Natural killer cell (primary cell): ENCODE measurements around the gene SRP14. TPM values are rescaled to one million over a fixed set of nuclear protein-coding genes. Genes with fewer than 3 reads are reported as not detected.

ENCODE experiments used
- ATAC-seq, 3 donors: fragments of 150-1000 bp in 2 of 3; fragments of 200-7000 bp in 1 of 3; cut with Tn5 transposase; 1 replicate in 1 of 3; 2 replicates in 2 of 3; pipeline ENCODE4 v1.10.0; 2021; ENCODE audit warnings: mild to moderate bottlenecking in 2 of 3, moderate library complexity in 2 of 3
- DNase-seq, 2 donors: peaks; one replicate each; pipeline versions ENCODE4 v3.0.0 to v3.0.0-alpha.2; 2013 to 2021; ENCODE audit warnings: mixed read lengths in 1 of 2
- H3K27ac ChIP-seq: one replicate; pipeline ENCODE4 v1.5.1; 2013; ENCODE audit warnings: mild to moderate bottlenecking, low read length
- H3K27me3 ChIP-seq: one replicate; pipeline ENCODE4 v1.6.1; 2013; ENCODE audit warnings: low read length; ENCODE audit not compliant: control insufficient read depth, insufficient read depth
- H3K36me3 ChIP-seq: one replicate; pipeline ENCODE4 v1.6.1; 2013; ENCODE audit warnings: low read length; ENCODE audit not compliant: control insufficient read depth, insufficient read depth
- H3K4me1 ChIP-seq: one replicate; pipeline ENCODE4 v1.6.1; 2013; ENCODE audit warnings: low read length; ENCODE audit not compliant: control insufficient read depth, insufficient read depth
- H3K4me3 ChIP-seq: one replicate; pipeline ENCODE4 v1.5.1; 2013; ENCODE audit warnings: low read length
- H3K9me3 ChIP-seq: one replicate; pipeline ENCODE4 v1.6.1; 2013; ENCODE audit warnings: low read length; ENCODE audit not compliant: control insufficient read depth, insufficient read depth
- H3K27ac Mint-ChIP-seq, 2 donors: one replicate each; pipeline ENCODE4 v1.8.0; 2022; ENCODE audit warnings: mild to moderate bottlenecking in 2 of 2, mixed read lengths in 2 of 2, moderate library complexity in 1 of 2
- H3K27me3 Mint-ChIP-seq, 2 donors: one replicate each; pipeline ENCODE4 v1.8.0; 2022; ENCODE audit warnings: low read depth in 2 of 2, mixed read lengths in 2 of 2
- H3K36me3 Mint-ChIP-seq: one replicate; pipeline ENCODE4 v1.8.0; 2022; ENCODE audit warnings: mixed read lengths
- H3K4me1 Mint-ChIP-seq, 2 donors: one replicate each; pipeline ENCODE4 v1.8.0; 2022; ENCODE audit warnings: mixed read lengths in 2 of 2
- H3K4me3 Mint-ChIP-seq: one replicate; pipeline ENCODE4 v1.8.0; 2022; ENCODE audit warnings: mild to moderate bottlenecking, moderate library complexity, mixed read lengths
- H3K9me3 Mint-ChIP-seq, 2 donors: one replicate each; pipeline ENCODE4 v1.8.0; 2022; ENCODE audit warnings: mixed read lengths in 2 of 2
- CTCF ChIP-seq: fragments of 200-600 bp; IDR thresholded peaks from one replicate; pipeline ENCODE4 v1.8.0; 2022; ENCODE audit warnings: antibody characterized with exemption
- WGBS: methylation state at CpG from one replicate; pipeline ENCODE4 v1.1.7; 2013; ENCODE audit warnings: missing lambda C conversion rate; ENCODE audit not compliant: insufficient coverage; 5-methylcytosine and 5-hydroxymethylcytosine counted together
- intact Hi-C: fragments of 100-400 bp; cut with micrococcal nuclease; formaldehyde crosslinking; loops from one replicate; pipeline ENCODE4 v1.14.2; 2022
- total RNA-seq, 4 donors: library from RNA; stranded (reverse); fragments of 120-200 nt in 1 of 4; gene quantifications; one replicate each; pipeline versions ENCODE4 v1.2.3 to v1.2.4, GENCODE V29; 2013 to 2022

The SRP14 gene
- total RNA-seq, 3 donors from 2014 or later (not counting 1 experiment from before 2014, with no cell fraction given): 126 to 143 (median 127) TPM

- peaks cover 42% of the 10 kb centered on the region for H3K4me1 ChIP-seq
- 72% methylated on average over 3 of the region's 3 CpGs for WGBS
- no peaks in the 10 kb centered on the region for H3K36me3 ChIP-seq
- no peaks in the 10 kb centered on the region for H3K27me3 Mint-ChIP-seq
- peaks cover 34 to 49% of the 10 kb centered on the region in 2 donors for H3K4me1 Mint-ChIP-seq
- no peaks in the 10 kb centered on the region for H3K9me3 ChIP-seq
- H3K27me3 ChIP-seq: no peaks in the 10 kb centered on the region
- DNase-seq: no peak
- no peak overlapping the region for H3K4me3 Mint-ChIP-seq
- H3K27ac Mint-ChIP-seq: no peak overlapping the region
- no peak for TF ChIP-seq CTCF
- no peak for ATAC-seq
- intact Hi-C loops: no loop called here
- H3K4me3 ChIP-seq: no peak overlapping the region
- no peak overlapping the region for H3K27ac ChIP-seq
- no peaks in the 10 kb centered on the region for H3K36me3 Mint-ChIP-seq
- H3K9me3 Mint-ChIP-seq: peaks cover 0 to 2% of the 10 kb centered on the region in 2 donors
These were observed 15.5 kb upstream of the SRP14 start for GRCh38 chr15:40054605-40054854.

GRCh38 chr15:40053831-40054604 lies 15.0 kb upstream of the SRP14 start:
- H3K36me3 Mint-ChIP-seq: no peaks in the 10 kb centered on the region
- no peak for DNase-seq
- Histone ChIP-seq H3K9me3 (no peaks in the 10 kb centered on the region), H3K4me1 (peaks cover 44% of the 10 kb centered on the region), H3K27ac (no peak overlapping the region), H3K4me3 (no peak overlapping the region), H3K36me3 (no peaks in the 10 kb centered on the region), H3K27me3 (no peaks in the 10 kb centered on the region)
- intact Hi-C loops: no loop called here
- H3K4me1 Mint-ChIP-seq: peaks cover 39 to 54% of the 10 kb centered on the region in 2 donors
- H3K27ac Mint-ChIP-seq: no peak overlapping the region
- TF ChIP-seq CTCF: no peak
- H3K4me3 Mint-ChIP-seq: no peak overlapping the region
- H3K9me3 Mint-ChIP-seq: peaks cover 0 to 2% of the 10 kb centered on the region in 2 donors
- no peaks in the 10 kb centered on the region for H3K27me3 Mint-ChIP-seq
- no peak for ATAC-seq
- 50% methylated on average over 14 of the region's 14 CpGs for WGBS

- peaks cover 0 to 2% of the 10 kb centered on the region in 2 donors for H3K9me3 Mint-ChIP-seq
- H3K27me3 ChIP-seq: no peaks in the 10 kb centered on the region
- H3K27me3 Mint-ChIP-seq: no peaks in the 10 kb centered on the region
- ATAC-seq (no peak), DNase-seq (no peak)
- no peaks in the 10 kb centered on the region for H3K36me3 ChIP-seq
- no peaks in the 10 kb centered on the region for H3K36me3 Mint-ChIP-seq
- H3K4me3 Mint-ChIP-seq: no peak overlapping the region
- intact Hi-C loops: no loop called here
- peaks cover 37 to 55% of the 10 kb centered on the region in 2 donors for H3K4me1 Mint-ChIP-seq
- H3K27ac ChIP-seq: no peak overlapping the region
- no peaks in the 10 kb centered on the region for H3K9me3 ChIP-seq
- no peak overlapping the region for H3K4me3 ChIP-seq
- H3K27ac Mint-ChIP-seq: no peak overlapping the region
- H3K4me1 ChIP-seq: peaks cover 51% of the 10 kb centered on the region
- no peak for TF ChIP-seq CTCF
- 87% methylated on average over 12 of the region's 12 CpGs for WGBS
These were observed 14.3 kb upstream of the SRP14 start for GRCh38 chr15:40053079-40053830.
